Measurements from ENCODE around the gene PSMG3. TPM values are rescaled to one million over a fixed set of nuclear protein-coding genes. Genes with fewer than 3 reads are reported as not detected.

PSMG3 gene
- total and polyA plus RNA-seq, 2 donors: 56.0 to 85.2 TPM

- H3K9me3 ChIP-seq (ENCODE audit: control insufficient read depth in 2 of 2, insufficient read depth in 1 of 2, low read length in 1 of 2): no peaks in the 10 kb centered on the region
- whole genome bisulfite sequencing: 96% methylated on average over 41 of the region's 41 CpGs
- H3K27me3 ChIP-seq (ENCODE audit: control insufficient read depth in 2 of 2, insufficient read depth in 1 of 2, low read length in 1 of 2): no peaks in the 10 kb centered on the region
- no peak overlapping the region for H3K27ac ChIP-seq (ENCODE audit: low read depth in 1 of 2, low read length in 1 of 2)
- H3K36me3 ChIP-seq (ENCODE audit: control insufficient read depth in 2 of 2, insufficient read depth in 2 of 2, low read length in 1 of 2): peaks cover 32 to 52% of the 10 kb centered on the region in 2 donors
- peaks cover 0 to 4% of the 10 kb centered on the region in 2 donors for H3K4me1 ChIP-seq (ENCODE audit: control insufficient read depth in 2 of 2, insufficient read depth in 2 of 2, low read length in 2 of 2)
- no peak overlapping the region for H3K4me3 ChIP-seq (ENCODE audit: low read length in 2 of 2)
- no peak for DNase-seq (ENCODE audit: low read depth in 6 of 9, low spot score in 9 of 9)
Measured at GRCh38 chr7:1546909-1547776, 22.7 kb downstream of the PSMG3 start.

- no peak overlapping the region for H3K4me3 ChIP-seq (ENCODE audit: low read length in 2 of 2)
- no peaks in the 10 kb centered on the region for H3K9me3 ChIP-seq (ENCODE audit: control insufficient read depth in 2 of 2, insufficient read depth in 1 of 2, low read length in 1 of 2)
- 94% methylated on average over 28 of the region's 28 CpGs for WGBS
- H3K4me1 ChIP-seq (ENCODE audit: control insufficient read depth in 2 of 2, insufficient read depth in 2 of 2, low read length in 2 of 2): peaks cover 0 to 4% of the 10 kb centered on the region in 2 donors
- peaks cover 40 to 59% of the 10 kb centered on the region in 2 donors for H3K36me3 ChIP-seq (ENCODE audit: control insufficient read depth in 2 of 2, insufficient read depth in 2 of 2, low read length in 1 of 2)
- DNase-seq (ENCODE audit: low read depth in 6 of 9, low spot score in 9 of 9): no peak
- H3K27me3 ChIP-seq (ENCODE audit: control insufficient read depth in 2 of 2, insufficient read depth in 1 of 2, low read length in 1 of 2): no peaks in the 10 kb centered on the region
- no peak overlapping the region for H3K27ac ChIP-seq (ENCODE audit: low read depth in 1 of 2, low read length in 1 of 2)
Measured at GRCh38 chr7:1546274-1546908, 23.4 kb downstream of the PSMG3 start.

- 93% methylated on average over 40 of the region's 40 CpGs for WGBS
- peaks cover 47 to 67% of the 10 kb centered on the region in 2 donors for H3K36me3 ChIP-seq (ENCODE audit: control insufficient read depth in 2 of 2, insufficient read depth in 2 of 2, low read length in 1 of 2)
Measured at GRCh38 chr7:1545417-1546246, 24.2 kb downstream of the PSMG3 start.

GRCh38 chr7:1544896-1545416 is 24.9 kb downstream of the PSMG3 start:
- Histone ChIP-seq H3K9me3 (ENCODE audit: control insufficient read depth in 2 of 2, insufficient read depth in 1 of 2, low read length in 1 of 2) (no peaks in the 10 kb centered on the region), H3K27ac (ENCODE audit: low read depth in 1 of 2, low read length in 1 of 2) (no peak overlapping the region), H3K27me3 (ENCODE audit: control insufficient read depth in 2 of 2, insufficient read depth in 1 of 2, low read length in 1 of 2) (no peaks in the 10 kb centered on the region), H3K4me3 (ENCODE audit: low read length in 2 of 2) (no peak overlapping the region), H3K4me1 (ENCODE audit: control insufficient read depth in 2 of 2, insufficient read depth in 2 of 2, low read length in 2 of 2) (peaks cover 0 to 4% of the 10 kb centered on the region in 2 donors), H3K36me3 (ENCODE audit: control insufficient read depth in 2 of 2, insufficient read depth in 2 of 2, low read length in 1 of 2) (peaks cover 53 to 73% of the 10 kb centered on the region in 2 donors)
- 92% methylated on average over 16 of the region's 16 CpGs for WGBS
- DNase-seq (ENCODE audit: low read depth in 6 of 9, low spot score in 9 of 9): no peak

More at GRCh38 chr7:1545417-1546246, 24.2 kb downstream of the PSMG3 start:
- Histone ChIP-seq H3K9me3 (ENCODE audit: control insufficient read depth in 2 of 2, insufficient read depth in 1 of 2, low read length in 1 of 2) (no peaks in the 10 kb centered on the region), H3K4me3 (ENCODE audit: low read length in 2 of 2) (no peak overlapping the region), H3K27ac (ENCODE audit: low read depth in 1 of 2, low read length in 1 of 2) (no peak overlapping the region), H3K4me1 (ENCODE audit: control insufficient read depth in 2 of 2, insufficient read depth in 2 of 2, low read length in 2 of 2) (peaks cover 0 to 4% of the 10 kb centered on the region in 2 donors), H3K27me3 (ENCODE audit: control insufficient read depth in 2 of 2, insufficient read depth in 1 of 2, low read length in 1 of 2) (no peaks in the 10 kb centered on the region)
- DNase-seq (ENCODE audit: low read depth in 6 of 9, low spot score in 9 of 9): no peak

- H3K4me1 ChIP-seq (ENCODE audit: control insufficient read depth in 2 of 2, insufficient read depth in 2 of 2, low read length in 2 of 2): peaks cover 0 to 4% of the 10 kb centered on the region in 2 donors
- WGBS: 86% methylated on average over 41 of the region's 41 CpGs
- H3K4me3 ChIP-seq (ENCODE audit: low read length in 2 of 2): no peak overlapping the region
- H3K9me3 ChIP-seq (ENCODE audit: control insufficient read depth in 2 of 2, insufficient read depth in 1 of 2, low read length in 1 of 2): no peaks in the 10 kb centered on the region
- H3K27me3 ChIP-seq (ENCODE audit: control insufficient read depth in 2 of 2, insufficient read depth in 1 of 2, low read length in 1 of 2): no peaks in the 10 kb centered on the region
- H3K27ac ChIP-seq (ENCODE audit: low read depth in 1 of 2, low read length in 1 of 2): peak overlapping the region in 1 of 2 donors; percentile 11
- peaks cover 59 to 80% of the 10 kb centered on the region in 2 donors for H3K36me3 ChIP-seq (ENCODE audit: control insufficient read depth in 2 of 2, insufficient read depth in 2 of 2, low read length in 1 of 2)
- no peak for DNase-seq (ENCODE audit: low read depth in 6 of 9, low spot score in 9 of 9)
Measured at GRCh38 chr7:1544178-1544895, 25.5 kb downstream of the PSMG3 start.

- Histone ChIP-seq H3K4me3 (ENCODE audit: low read length in 2 of 2) (no peak overlapping the region), H3K9me3 (ENCODE audit: control insufficient read depth in 2 of 2, insufficient read depth in 1 of 2, low read length in 1 of 2) (peaks cover 0 to under 1% of the 10 kb centered on the region in 2 donors), H3K27ac (ENCODE audit: low read depth in 1 of 2, low read length in 1 of 2) (no peak overlapping the region), H3K27me3 (ENCODE audit: control insufficient read depth in 2 of 2, insufficient read depth in 1 of 2, low read length in 1 of 2) (no peaks in the 10 kb centered on the region), H3K4me1 (ENCODE audit: control insufficient read depth in 2 of 2, insufficient read depth in 2 of 2, low read length in 2 of 2) (peaks cover 0 to 4% of the 10 kb centered on the region in 2 donors), H3K36me3 (ENCODE audit: control insufficient read depth in 2 of 2, insufficient read depth in 2 of 2, low read length in 1 of 2) (peaks cover 64 to 85% of the 10 kb centered on the region in 2 donors)
- 95% methylated on average over 6 of the region's 6 CpGs for WGBS
- no peak for DNase-seq (ENCODE audit: low read depth in 6 of 9, low spot score in 9 of 9)
Measured at GRCh38 chr7:1543826-1544177, 26.0 kb downstream of the PSMG3 start.

GRCh38 chr7:1542841-1543747 is 26.7 kb downstream of the PSMG3 start:
- peaks cover 0 to 3% of the 10 kb centered on the region in 2 donors for H3K9me3 ChIP-seq (ENCODE audit: control insufficient read depth in 2 of 2, insufficient read depth in 1 of 2, low read length in 1 of 2)
- H3K27me3 ChIP-seq (ENCODE audit: control insufficient read depth in 2 of 2, insufficient read depth in 1 of 2, low read length in 1 of 2): no peaks in the 10 kb centered on the region
- H3K4me1 ChIP-seq (ENCODE audit: control insufficient read depth in 2 of 2, insufficient read depth in 2 of 2, low read length in 2 of 2): peaks cover 0 to 4% of the 10 kb centered on the region in 2 donors
- H3K27ac ChIP-seq (ENCODE audit: low read depth in 1 of 2, low read length in 1 of 2): no peak overlapping the region
- peaks cover 72 to 90% of the 10 kb centered on the region in 2 donors for H3K36me3 ChIP-seq (ENCODE audit: control insufficient read depth in 2 of 2, insufficient read depth in 2 of 2, low read length in 1 of 2)
- WGBS: 96% methylated on average over 38 of the region's 38 CpGs
- no peak overlapping the region for H3K4me3 ChIP-seq (ENCODE audit: low read length in 2 of 2)
- no peak for DNase-seq (ENCODE audit: low read depth in 6 of 9, low spot score in 9 of 9)
